Activated naive CD4-positive, alpha-beta T cell treated with Interleukin-2 at 50 U/mL for 16 hours (primary cell): ENCODE measurements around the gene ABHD17C.
A peak's percentile ranks its signal among the peaks of the same experiment; 100 is the strongest.

Experiments
- DNase-seq: peaks from one replicate; pipeline ENCODE4 v3.0.0-alpha.2; 2020

The ABHD17C gene

GRCh38 chr15:80691575-80691974 lies 3.5 kb upstream of the ABHD17C start:
- DNase-seq, result no peak

DNA sequence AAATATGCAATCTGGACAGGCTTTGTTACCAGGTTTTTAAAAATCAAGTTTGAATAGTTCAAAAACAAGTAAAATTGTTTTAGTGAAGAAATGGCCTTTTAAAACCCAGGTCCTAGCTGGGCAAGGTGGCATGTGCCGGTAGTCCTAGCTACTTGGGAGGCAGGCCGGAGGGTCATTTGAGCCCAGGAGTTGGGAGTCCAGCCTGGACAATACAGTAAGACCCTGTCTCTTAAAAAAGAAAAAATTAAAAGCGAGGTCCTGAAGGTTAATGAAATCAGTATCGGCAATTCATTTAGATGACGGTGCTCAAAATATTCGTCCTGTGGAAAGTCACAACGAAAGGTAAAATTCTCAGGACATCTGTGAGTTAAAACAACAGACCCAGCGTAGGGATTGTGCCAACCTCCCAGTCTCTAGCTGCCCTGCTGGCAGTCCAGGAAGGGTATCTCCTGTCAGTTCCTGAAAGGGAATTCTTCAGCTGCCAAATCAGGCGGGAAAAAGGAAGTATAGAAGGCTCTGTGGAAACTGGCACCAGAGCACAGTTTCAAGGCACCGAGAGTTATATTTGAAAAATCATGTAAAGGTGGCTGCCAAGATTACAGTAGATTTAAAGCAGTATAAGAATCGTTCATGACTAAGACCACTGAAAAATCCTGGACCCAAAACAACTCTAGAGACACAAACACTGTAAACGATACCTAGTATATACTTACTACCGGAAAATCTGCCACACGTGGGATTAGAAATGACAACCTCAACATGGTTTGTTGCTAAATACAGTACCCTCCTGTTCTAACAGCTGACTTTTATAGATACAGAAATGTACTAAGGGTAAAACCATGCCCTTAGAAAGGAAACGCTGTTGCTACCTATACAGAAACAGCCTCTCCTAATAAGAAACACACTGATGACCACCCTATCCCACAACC lies 1.2 kb upstream of the ABHD17C start:
- DNase-seq, result no peak

- DNase-seq, result no peak
These were observed 455 bp upstream of the ABHD17C start for GRCh38 chr15:80694611-80695098.

GRCh38 chr15:80695911-80696661 lies 976 bp downstream of the ABHD17C start:
- peak; percentile 21 for DNase-seq

GRCh38 chr15:80697075-80697685 lies 2.1 kb downstream of the ABHD17C start:
- no peak for DNase-seq

DNA sequence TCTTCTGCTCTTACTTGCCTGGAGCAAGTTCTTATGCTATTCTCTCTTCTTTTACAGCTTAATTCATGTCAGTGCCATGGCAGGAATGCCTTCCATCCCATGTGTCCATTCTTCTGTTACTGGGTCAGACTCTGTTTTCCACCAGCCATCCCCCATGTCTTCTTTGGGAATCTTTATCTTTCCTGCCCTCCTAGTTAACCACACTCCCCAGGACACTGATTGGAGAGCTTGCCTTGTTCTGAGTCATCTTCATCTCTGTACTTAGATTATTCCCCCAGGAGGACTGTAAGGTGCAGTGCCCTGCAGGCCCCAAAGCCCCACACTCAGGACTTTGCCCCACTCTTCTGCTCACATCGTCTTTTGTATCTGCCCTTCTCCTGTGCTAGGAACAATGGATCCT lies 3.6 kb downstream of the ABHD17C start:
- no peak for DNase-seq

- DNase-seq, result no peak
These were observed 4.9 kb downstream of the ABHD17C start for GRCh38 chr15:80699981-80700380.

- no peak for DNase-seq
These were observed 6.7 kb downstream of the ABHD17C start for GRCh38 chr15:80701676-80702311.

DNA sequence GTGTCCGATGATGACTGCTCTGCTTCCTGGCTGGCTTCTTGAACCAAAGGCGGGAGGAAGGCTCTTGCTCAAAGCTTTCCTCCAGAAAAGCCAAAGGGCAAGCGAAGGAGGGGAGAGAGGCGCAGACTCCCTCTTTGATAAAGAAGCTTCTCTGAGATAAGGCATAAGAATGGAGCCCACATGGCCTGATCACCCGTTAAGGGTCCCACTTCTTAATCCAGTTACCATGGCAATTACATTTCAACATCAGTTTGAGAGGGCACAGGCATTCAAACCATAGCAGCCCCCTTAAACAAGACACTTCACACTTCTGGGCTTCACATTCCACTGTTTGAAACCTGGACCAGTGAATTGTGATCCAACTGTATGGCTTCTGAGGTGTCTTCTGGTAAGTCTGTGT lies 8.0 kb downstream of the ABHD17C start:
- no peak for DNase-seq

GRCh38 chr15:80703965-80704364 lies 8.9 kb downstream of the ABHD17C start:
- DNase-seq, result no peak

GRCh38 chr15:80706161-80706560 lies 11.1 kb downstream of the ABHD17C start:
- no peak for DNase-seq

- DNase-seq, result no peak
These were observed 14.4 kb downstream of the ABHD17C start for GRCh38 chr15:80709542-80709941.

GRCh38 chr15:80710635-80711554 lies 15.8 kb downstream of the ABHD17C start:
- peak; percentile 7 for DNase-seq

- DNase-seq, result no peak
These were observed 16.8 kb downstream of the ABHD17C start for GRCh38 chr15:80711886-80712285.

DNA sequence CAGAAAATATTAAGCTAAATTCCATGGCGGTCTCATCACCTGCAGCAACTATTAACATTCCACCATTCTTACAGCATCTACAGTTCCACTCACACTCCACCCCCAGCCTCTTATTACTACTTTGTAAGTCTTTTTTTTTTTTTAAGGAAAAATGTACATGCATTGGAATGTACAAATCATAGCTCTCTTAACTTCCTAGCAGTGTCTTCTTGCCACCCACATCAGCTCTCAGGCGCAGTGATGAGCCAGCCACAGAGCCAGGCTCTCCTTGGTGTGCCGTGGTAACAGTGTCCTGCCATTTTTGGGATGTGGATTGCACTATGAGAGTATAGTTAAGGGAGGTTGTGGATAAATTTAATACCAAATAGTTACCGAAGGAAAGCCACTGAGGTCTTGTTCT lies 17.8 kb downstream of the ABHD17C start:
- DNase-seq, result no peak

DNA sequence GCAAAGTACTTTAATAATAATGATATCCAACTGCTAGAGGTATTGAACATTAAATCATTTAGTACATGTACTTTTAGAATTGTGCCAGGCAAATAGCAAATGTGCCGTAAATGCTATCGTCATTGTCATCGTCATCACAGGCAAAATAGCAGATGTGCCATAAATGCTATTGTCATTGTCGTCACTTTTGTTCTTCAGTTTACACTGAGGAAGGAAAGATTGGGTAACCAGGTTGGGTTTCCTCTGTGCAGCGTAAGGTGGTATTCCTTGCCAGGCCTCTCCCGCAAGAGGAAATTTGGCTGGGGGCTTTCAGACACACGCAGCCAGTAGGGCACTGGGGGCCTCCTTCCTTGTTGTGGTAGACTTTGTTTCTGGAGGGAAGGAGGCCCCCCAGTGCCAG lies 26.4 kb downstream of the ABHD17C start:
- no peak for DNase-seq

- DNase-seq, result no peak
These were observed 27.7 kb downstream of the ABHD17C start for GRCh38 chr15:80722811-80723210.

DNA sequence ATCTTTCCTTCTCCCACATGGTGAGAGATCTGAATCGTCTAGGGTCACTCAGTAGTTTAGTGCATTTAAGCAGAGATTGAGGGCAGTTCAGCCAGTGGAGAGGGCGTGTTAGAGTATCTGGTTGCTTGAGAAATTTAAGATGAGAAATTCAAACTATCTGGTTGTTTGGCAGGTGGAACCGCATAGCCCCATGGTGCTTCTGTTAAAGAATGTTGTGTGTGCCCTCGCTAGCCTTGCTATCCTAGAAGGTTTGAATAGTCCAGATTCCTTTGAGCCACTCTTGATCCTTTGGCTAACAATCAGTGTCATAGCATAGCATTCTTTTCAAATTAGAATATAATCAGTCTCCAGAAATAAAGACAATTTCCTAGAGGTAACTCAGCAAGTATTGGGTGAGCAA lies 32.1 kb downstream of the ABHD17C start:
- no peak for DNase-seq

- DNase-seq, result no peak
These were observed 32.5 kb downstream of the ABHD17C start for GRCh38 chr15:80727596-80727995.

DNA sequence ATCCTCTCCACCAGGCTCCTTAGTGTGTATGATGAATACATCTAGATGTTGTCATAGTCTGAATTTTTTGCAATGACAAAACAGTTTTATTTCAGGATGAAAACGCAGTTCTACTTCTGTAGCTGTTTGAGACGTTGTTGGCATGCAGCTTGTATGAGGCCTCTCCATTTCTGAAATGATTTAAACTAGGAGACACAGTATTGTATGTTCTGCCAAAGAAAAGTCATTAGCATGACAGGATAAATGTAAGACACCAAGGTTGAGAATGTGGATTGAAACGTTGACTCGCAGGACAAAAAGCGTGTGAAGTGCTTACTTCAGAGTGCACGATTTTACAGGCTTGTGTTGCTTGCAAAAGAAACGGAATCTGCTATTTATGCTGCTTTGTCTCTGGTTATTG lies 35.3 kb downstream of the ABHD17C start:
- no peak for DNase-seq

DNA sequence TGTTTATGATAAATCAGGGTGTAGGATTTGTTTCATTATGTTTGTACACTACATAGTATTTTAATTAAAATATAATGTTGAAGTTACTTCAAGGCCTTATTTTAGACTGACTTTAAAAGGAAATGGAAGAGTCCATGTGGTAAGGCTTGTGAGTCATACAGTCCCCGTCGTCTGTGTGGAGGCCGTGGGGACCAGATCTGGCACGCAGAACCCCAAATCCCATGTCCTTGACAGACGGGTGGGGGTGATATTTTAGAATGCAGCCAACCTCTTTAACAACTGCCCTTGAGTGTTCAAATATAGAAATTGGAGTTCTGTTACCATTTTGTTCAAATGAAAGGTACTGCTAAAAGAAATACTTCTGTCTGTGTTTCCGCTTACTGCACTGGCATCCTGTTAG lies 35.8 kb downstream of the ABHD17C start:
- DNase-seq, result no peak

DNA sequence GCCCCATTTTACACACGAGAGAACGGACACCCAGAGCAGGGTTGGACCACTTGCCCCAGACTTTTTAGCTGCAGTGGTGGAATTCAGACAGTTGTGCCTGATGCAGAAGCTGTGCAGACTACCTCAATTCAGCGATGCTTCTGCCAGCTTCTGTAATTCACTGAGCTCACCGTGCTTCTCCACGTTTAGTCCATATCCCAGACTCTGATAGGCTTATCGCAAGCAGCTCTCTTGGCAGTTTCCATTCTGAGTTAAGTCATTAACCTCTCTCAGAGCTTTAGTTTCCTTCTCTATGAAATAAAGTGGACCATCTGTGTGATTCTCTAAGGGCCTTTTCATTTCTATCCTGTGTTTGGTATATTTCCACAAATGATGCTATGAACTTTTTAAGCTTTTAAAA lies 37.1 kb downstream of the ABHD17C start:
- DNase-seq, result no peak
